Mesothelial cell of epicardium (in vitro differentiated cells): ENCODE results near the gene ZNF620. TPM values are rescaled to one million over a fixed set of nuclear protein-coding genes. Genes with fewer than 3 reads are reported as not detected.
A peak's percentile ranks its signal among the peaks of the same experiment; 100 is the strongest.
"Not testable (repeated sequence)": the region's sequence is repeated elsewhere in the genome, so short reads cannot be mapped to it uniquely, and the experiment has no call there.

Experiments
- DNase-seq, 2 experiments: peaks; one replicate each; pipeline ENCODE4 v3.0.0; 2021; ENCODE audit warnings: low spot score in 2 of 2; ENCODE audit not compliant: unreplicated experiment in 2 of 2
- H3K27ac Mint-ChIP-seq: 2 replicates; pipeline ENCODE4 v1.8.0; 2021; ENCODE audit warnings: mixed read lengths
- H3K27me3 Mint-ChIP-seq: 2 replicates; pipeline ENCODE4 v1.8.0; 2021; ENCODE audit warnings: low read depth, mixed read lengths
- H3K36me3 Mint-ChIP-seq: 2 replicates; pipeline ENCODE4 v1.8.0; 2021; ENCODE audit warnings: mixed read lengths
- H3K4me1 Mint-ChIP-seq: 2 replicates; pipeline ENCODE4 v1.8.0; 2021; ENCODE audit warnings: mixed read lengths
- H3K4me3 Mint-ChIP-seq: 2 replicates; pipeline ENCODE4 v1.8.0; 2021; ENCODE audit warnings: mild to moderate bottlenecking, moderate library complexity, mixed read lengths
- H3K9me3 Mint-ChIP-seq: 2 replicates; pipeline ENCODE4 v1.8.0; 2021; ENCODE audit warnings: mixed read lengths
- total RNA-seq: library from RNA; stranded (reverse); gene quantifications from 3 replicates; pipeline ENCODE4 v1.2.1, GENCODE V29; 2021
- TF ChIP-seq, protein P1 (sequence below): fragments of 200-600 bp; sonication (generic); IDR thresholded peaks from one replicate; pipeline ENCODE4 v1.5.0; 2021; ENCODE audit warnings: antibody characterized with exemption; ENCODE audit not compliant: unreplicated experiment

Gene ZNF620
- total RNA-seq, result 15.1 to 16.7 TPM (median 15.8 TPM) in 3 replicates

GRCh38 chr3:40505599-40506462 is at the start of gene ZNF620:
Gene ZNF620, plus strand, starts transcription at chr3:40506039. Its CDS starts 314 bp downstream, at chr3:40506353.
- peak within 1 kb of the TSS; percentile 96 for H3K4me3 Mint-ChIP-seq
- no peaks in the 10 kb centered on the region for H3K27me3 Mint-ChIP-seq
- peaks cover 19% of the 10 kb centered on the region for H3K36me3 Mint-ChIP-seq
- DNase-seq, result peak; percentile 72 to 87
- H3K27ac Mint-ChIP-seq, result peak within 1 kb of the TSS; percentile 99
- TF ChIP-seq, protein P1, sequence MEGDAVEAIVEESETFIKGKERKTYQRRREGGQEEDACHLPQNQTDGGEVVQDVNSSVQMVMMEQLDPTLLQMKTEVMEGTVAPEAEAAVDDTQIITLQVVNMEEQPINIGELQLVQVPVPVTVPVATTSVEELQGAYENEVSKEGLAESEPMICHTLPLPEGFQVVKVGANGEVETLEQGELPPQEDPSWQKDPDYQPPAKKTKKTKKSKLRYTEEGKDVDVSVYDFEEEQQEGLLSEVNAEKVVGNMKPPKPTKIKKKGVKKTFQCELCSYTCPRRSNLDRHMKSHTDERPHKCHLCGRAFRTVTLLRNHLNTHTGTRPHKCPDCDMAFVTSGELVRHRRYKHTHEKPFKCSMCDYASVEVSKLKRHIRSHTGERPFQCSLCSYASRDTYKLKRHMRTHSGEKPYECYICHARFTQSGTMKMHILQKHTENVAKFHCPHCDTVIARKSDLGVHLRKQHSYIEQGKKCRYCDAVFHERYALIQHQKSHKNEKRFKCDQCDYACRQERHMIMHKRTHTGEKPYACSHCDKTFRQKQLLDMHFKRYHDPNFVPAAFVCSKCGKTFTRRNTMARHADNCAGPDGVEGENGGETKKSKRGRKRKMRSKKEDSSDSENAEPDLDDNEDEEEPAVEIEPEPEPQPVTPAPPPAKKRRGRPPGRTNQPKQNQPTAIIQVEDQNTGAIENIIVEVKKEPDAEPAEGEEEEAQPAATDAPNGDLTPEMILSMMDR, result no peak
- peaks cover 18% of the 10 kb centered on the region for H3K4me1 Mint-ChIP-seq
- H3K9me3 Mint-ChIP-seq, result peaks cover 14% of the 10 kb centered on the region

DNA sequence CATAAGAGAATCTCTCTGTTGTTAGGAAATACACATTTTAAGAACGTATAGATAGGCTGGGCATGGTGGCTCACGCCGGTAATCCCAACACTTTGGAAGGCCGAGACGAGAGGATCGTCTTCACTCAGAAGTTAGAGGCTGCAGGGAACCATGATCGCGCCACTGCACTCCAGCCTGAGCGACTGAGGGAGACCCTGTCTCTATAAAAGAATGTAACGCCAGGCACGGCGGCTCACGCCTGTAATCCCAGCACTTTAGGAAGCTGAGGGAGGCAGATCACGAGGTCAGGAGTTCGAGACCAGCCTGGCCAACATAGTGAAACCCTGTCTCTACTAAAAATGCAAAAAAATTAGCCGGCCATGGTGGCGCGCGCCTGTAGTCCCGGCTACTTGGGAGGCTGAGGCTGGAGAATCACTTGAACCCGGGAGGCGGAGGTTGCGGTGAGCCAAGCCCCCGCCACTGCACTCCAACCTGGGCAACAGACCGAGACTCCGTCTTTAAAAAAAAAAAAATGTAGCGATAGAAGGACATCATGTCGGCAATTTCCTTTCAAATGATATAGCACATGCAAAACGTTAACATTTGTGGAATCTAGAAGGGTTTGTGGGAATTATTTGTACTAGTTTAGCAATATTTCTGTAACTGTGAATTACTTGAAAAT is 49.4 kb upstream of the ZNF620 start:
- Mint-ChIP-seq H3K27me3 (no peaks in the 10 kb centered on the region), H3K4me1 (peaks cover 41% of the 10 kb centered on the region)

GRCh38 chr3:40456940-40457823 is 48.7 kb upstream of the ZNF620 start, which contains the start of gene RPL14:
Gene RPL14, plus strand, starts transcription at chr3:40457339. Its CDS starts 133 bp downstream, at chr3:40457472.
- peak within 1 kb of the TSS; percentile 98 for H3K27ac Mint-ChIP-seq
- TF ChIP-seq, protein P1, result no peak

More for the DNA sequence above, 49.4 kb upstream of the ZNF620 start:
- H3K4me3 Mint-ChIP-seq, result peak overlapping the region; percentile 91
- peaks cover 16% of the 10 kb centered on the region for H3K36me3 Mint-ChIP-seq
- H3K9me3 Mint-ChIP-seq, result no peaks in the 10 kb centered on the region
- TF ChIP-seq, protein P1, result no peak
- DNase-seq, result no peak
- peak overlapping the region; percentile 98 for H3K27ac Mint-ChIP-seq

GRCh38 chr3:40458473-40458872 is 47.4 kb upstream of the ZNF620 start:
- H3K27ac Mint-ChIP-seq, result peak overlapping the region; percentile 96
- H3K9me3 Mint-ChIP-seq, result no peaks in the 10 kb centered on the region
- H3K36me3 Mint-ChIP-seq, result peaks cover 24% of the 10 kb centered on the region
- TF ChIP-seq, protein P1, result no peak
- H3K4me1 Mint-ChIP-seq, result peaks cover 30% of the 10 kb centered on the region
- no peaks in the 10 kb centered on the region for H3K27me3 Mint-ChIP-seq
- H3K4me3 Mint-ChIP-seq, result peak overlapping the region; percentile 91
- DNase-seq, result no peak

More at GRCh38 chr3:40456940-40457823, 48.7 kb upstream of the ZNF620 start, which contains the start of gene RPL14:
- H3K36me3 Mint-ChIP-seq, result peaks cover 22% of the 10 kb centered on the region
- H3K4me3 Mint-ChIP-seq, result peak within 1 kb of the TSS; percentile 91
- peak; percentile 84 to 94 for DNase-seq
- H3K27me3 Mint-ChIP-seq, result no peaks in the 10 kb centered on the region
- no peaks in the 10 kb centered on the region for H3K9me3 Mint-ChIP-seq
- peaks cover 40% of the 10 kb centered on the region for H3K4me1 Mint-ChIP-seq

GRCh38 chr3:40460481-40460880 is 45.4 kb upstream of the ZNF620 start:
- not testable (repeated sequence) for DNase-seq, H3K4me3 Mint-ChIP-seq
- H3K36me3 Mint-ChIP-seq, result peaks cover 33% of the 10 kb centered on the region

More at GRCh38 chr3:40460481-40460880, 45.4 kb upstream of the ZNF620 start:
- not testable (repeated sequence) for H3K9me3 Mint-ChIP-seq, H3K27me3 Mint-ChIP-seq, H3K27ac Mint-ChIP-seq
- H3K4me1 Mint-ChIP-seq, result peaks cover 24% of the 10 kb centered on the region
